Endodermal cell (in vitro differentiated cells): Measurements from ENCODE around the gene ARHGAP8. TPM values are rescaled to one million over a fixed set of nuclear protein-coding genes. Genes with fewer than 3 reads are reported as not detected.
"Not testable (repeated sequence)": the region's sequence is repeated elsewhere in the genome, so short reads cannot be mapped to it uniquely, and the experiment has no call there.

Source experiments
- DNase-seq: peaks from one replicate; pipeline ENCODE4 v3.0.0-alpha.2; 2017
- H3K27ac ChIP-seq: 2 replicates; pipeline ENCODE4 v1.5.1; 2013; ENCODE audit warnings: mild to moderate bottlenecking, low read depth, low read length, moderate library complexity
- H3K27me3 ChIP-seq: 2 replicates; pipeline ENCODE4 v1.6.1; 2013; ENCODE audit warnings: mild to moderate bottlenecking, low read length, moderate library complexity; ENCODE audit not compliant: insufficient read depth, control insufficient read depth, poor library complexity, severe bottlenecking
- H3K36me3 ChIP-seq: 2 replicates; pipeline ENCODE4 v1.7.0; 2013; ENCODE audit warnings: mild to moderate bottlenecking, low read length, moderate library complexity; ENCODE audit not compliant: control insufficient read depth, insufficient read depth
- H3K4me1 ChIP-seq: one replicate; pipeline ENCODE4 v1.7.0; 2013; ENCODE audit warnings: low read length; ENCODE audit not compliant: control insufficient read depth, insufficient read depth
- H3K4me3 ChIP-seq: 2 replicates; pipeline ENCODE4 v1.5.1; 2013; ENCODE audit warnings: mild to moderate bottlenecking, low read length, moderate library complexity
- H3K9ac ChIP-seq: 2 replicates; pipeline ENCODE4 v1.6.1; 2013; ENCODE audit warnings: mild to moderate bottlenecking, low read length, moderate library complexity; ENCODE audit not compliant: poor library complexity, severe bottlenecking; ENCODE audit errors: extremely low read depth
- H3K9me3 ChIP-seq: 2 replicates; pipeline ENCODE4 v1.6.1; 2013; ENCODE audit warnings: mild to moderate bottlenecking, low read length, moderate library complexity; ENCODE audit not compliant: control insufficient read depth
- H3K27ac Mint-ChIP-seq: 2 replicates; pipeline ENCODE4 v1.8.0; 2020; ENCODE audit warnings: mixed read lengths
- H3K27me3 Mint-ChIP-seq: 2 replicates; pipeline ENCODE4 v1.8.0; 2021; ENCODE audit warnings: mild to moderate bottlenecking, mixed read lengths; ENCODE audit not compliant: insufficient read depth
- H3K36me3 Mint-ChIP-seq: 2 replicates; pipeline ENCODE4 v1.8.0; 2020; ENCODE audit warnings: low read depth, mixed read lengths
- H3K4me1 Mint-ChIP-seq: 2 replicates; pipeline ENCODE4 v1.8.0; 2020; ENCODE audit warnings: mixed read lengths
- H3K4me3 Mint-ChIP-seq: 2 replicates; pipeline ENCODE4 v1.8.0; 2020; ENCODE audit warnings: mild to moderate bottlenecking, moderate library complexity, mixed read lengths
- H3K9me3 Mint-ChIP-seq: 2 replicates; pipeline ENCODE4 v1.8.0; 2020; ENCODE audit warnings: mild to moderate bottlenecking, mixed read lengths
- CTCF ChIP-seq: fragments of 200-600 bp; sonication (generic); conservative IDR thresholded peaks from 2 replicates; pipeline ENCODE4 v1.5.0; 2021; ENCODE audit warnings: antibody characterized with exemption, mild to moderate bottlenecking
- WGBS, 2 experiments: methylation state at CpG; one replicate each; pipeline versions ENCODE4 v1.1.5 to v1.1.7; 2013; ENCODE audit warnings: missing lambda C conversion rate in 2 of 2, mixed read lengths in 1 of 2; ENCODE audit not compliant: insufficient coverage in 1 of 2, insufficient read length in 1 of 2; 5-methylcytosine and 5-hydroxymethylcytosine counted together
- total RNA-seq, 2 donors: library from RNA; stranded (reverse); fragmentation: NEBNext Ultra II Directional in 1 of 2; extraction: Animal tissue kit (Norgen Biotek cat#: 25700) in 1 of 2; gene quantifications; 2 replicates in 1 of 2; 3 replicates in 1 of 2; pipeline ENCODE4 v1.2.1, GENCODE V29; 2021

Gene ARHGAP8
- total RNA-seq, 2 donors from 2014 or later: 45.2 to 51.3 TPM

GRCh38 chr22:44737406-44738346, 14.7 kb upstream of the ARHGAP8 start:
- Histone ChIP-seq H3K9ac (no peak overlapping the region), H3K9me3 (no peaks in the 10 kb centered on the region), H3K27ac (no peak overlapping the region), H3K4me3 (no peak overlapping the region), H3K36me3 (no peaks in the 10 kb centered on the region), H3K27me3 (no peaks in the 10 kb centered on the region), H3K4me1 (peaks cover 5% of the 10 kb centered on the region)
- H3K36me3 Mint-ChIP-seq: no peaks in the 10 kb centered on the region
- no peak overlapping the region for H3K27ac Mint-ChIP-seq
- H3K4me1 Mint-ChIP-seq: peaks cover 11% of the 10 kb centered on the region
- no peak for TF ChIP-seq CTCF
- no peak for DNase-seq
- H3K4me3 Mint-ChIP-seq: no peak overlapping the region
- H3K27me3 Mint-ChIP-seq: peaks cover 6% of the 10 kb centered on the region
- 78 to 86% methylated on average over 12 to 32 of the region's 32 CpGs for WGBS, 2 experiments
- H3K9me3 Mint-ChIP-seq: no peaks in the 10 kb centered on the region

GRCh38 chr22:44738347-44738715, 14.0 kb upstream of the ARHGAP8 start:
- DNase-seq: peak; percentile 87
- Mint-ChIP-seq H3K4me1 (peaks cover 11% of the 10 kb centered on the region), H3K36me3 (no peaks in the 10 kb centered on the region), H3K9me3 (no peaks in the 10 kb centered on the region), H3K27me3 (peaks cover 8% of the 10 kb centered on the region), H3K4me3 (no peak overlapping the region), H3K27ac (peak overlapping the region; percentile 45)
- Histone ChIP-seq H3K27ac (no peak overlapping the region), H3K27me3 (no peaks in the 10 kb centered on the region), H3K4me3 (no peak overlapping the region), H3K9ac (no peak overlapping the region), H3K4me1 (peaks cover 5% of the 10 kb centered on the region), H3K36me3 (no peaks in the 10 kb centered on the region), H3K9me3 (no peaks in the 10 kb centered on the region)
- TF ChIP-seq CTCF: no peak
- 76% methylated on average over 14 of the region's 14 CpGs; no CpG with 5 or more reads in 1 of the 2 experiments for WGBS, 2 experiments

GRCh38 chr22:44739024-44739423, 13.4 kb upstream of the ARHGAP8 start:
- Histone ChIP-seq H3K9ac (no peak overlapping the region), H3K9me3 (no peaks in the 10 kb centered on the region), H3K4me3 (no peak overlapping the region), H3K27ac (no peak overlapping the region), H3K27me3 (no peaks in the 10 kb centered on the region), H3K36me3 (no peaks in the 10 kb centered on the region), H3K4me1 (peaks cover 5% of the 10 kb centered on the region)
- Mint-ChIP-seq H3K27ac (no peak overlapping the region), H3K9me3 (no peaks in the 10 kb centered on the region), H3K36me3 (no peaks in the 10 kb centered on the region), H3K27me3 (peaks cover 14% of the 10 kb centered on the region), H3K4me3 (no peak overlapping the region), H3K4me1 (peaks cover 11% of the 10 kb centered on the region)
- TF ChIP-seq CTCF: no peak
- no peak for DNase-seq
- 91 to 98% methylated on average over 5 of the region's 5 CpGs for WGBS, 2 experiments

- not testable (repeated sequence) for H3K36me3 Mint-ChIP-seq, DNase-seq, H3K36me3 ChIP-seq, H3K4me3 ChIP-seq, H3K4me3 Mint-ChIP-seq, H3K27me3 ChIP-seq, H3K27ac Mint-ChIP-seq, H3K9ac ChIP-seq, H3K9me3 Mint-ChIP-seq, H3K27ac ChIP-seq, H3K4me1 ChIP-seq, H3K9me3 ChIP-seq
- Mint-ChIP-seq H3K4me1 (peaks cover 11% of the 10 kb centered on the region), H3K27me3 (peaks cover 18% of the 10 kb centered on the region)
- WGBS, 2 experiments: 74 to 83% methylated on average over 9 to 10 of the region's 10 CpGs
These were observed 12.7 kb upstream of the ARHGAP8 start for GRCh38 chr22:44739666-44740065.
